GM21737 (cell line): ENCODE results near the gene DMXL1.

ENCODE experiments used
- ATAC-seq: cut with Tn5 transposase; IDR thresholded peaks from one replicate; pipeline ENCODE4 v1.9.1; 2021; ENCODE audit warnings: mild to moderate bottlenecking, moderate library complexity; ENCODE audit not compliant: unreplicated experiment

DMXL1 gene, protein sequence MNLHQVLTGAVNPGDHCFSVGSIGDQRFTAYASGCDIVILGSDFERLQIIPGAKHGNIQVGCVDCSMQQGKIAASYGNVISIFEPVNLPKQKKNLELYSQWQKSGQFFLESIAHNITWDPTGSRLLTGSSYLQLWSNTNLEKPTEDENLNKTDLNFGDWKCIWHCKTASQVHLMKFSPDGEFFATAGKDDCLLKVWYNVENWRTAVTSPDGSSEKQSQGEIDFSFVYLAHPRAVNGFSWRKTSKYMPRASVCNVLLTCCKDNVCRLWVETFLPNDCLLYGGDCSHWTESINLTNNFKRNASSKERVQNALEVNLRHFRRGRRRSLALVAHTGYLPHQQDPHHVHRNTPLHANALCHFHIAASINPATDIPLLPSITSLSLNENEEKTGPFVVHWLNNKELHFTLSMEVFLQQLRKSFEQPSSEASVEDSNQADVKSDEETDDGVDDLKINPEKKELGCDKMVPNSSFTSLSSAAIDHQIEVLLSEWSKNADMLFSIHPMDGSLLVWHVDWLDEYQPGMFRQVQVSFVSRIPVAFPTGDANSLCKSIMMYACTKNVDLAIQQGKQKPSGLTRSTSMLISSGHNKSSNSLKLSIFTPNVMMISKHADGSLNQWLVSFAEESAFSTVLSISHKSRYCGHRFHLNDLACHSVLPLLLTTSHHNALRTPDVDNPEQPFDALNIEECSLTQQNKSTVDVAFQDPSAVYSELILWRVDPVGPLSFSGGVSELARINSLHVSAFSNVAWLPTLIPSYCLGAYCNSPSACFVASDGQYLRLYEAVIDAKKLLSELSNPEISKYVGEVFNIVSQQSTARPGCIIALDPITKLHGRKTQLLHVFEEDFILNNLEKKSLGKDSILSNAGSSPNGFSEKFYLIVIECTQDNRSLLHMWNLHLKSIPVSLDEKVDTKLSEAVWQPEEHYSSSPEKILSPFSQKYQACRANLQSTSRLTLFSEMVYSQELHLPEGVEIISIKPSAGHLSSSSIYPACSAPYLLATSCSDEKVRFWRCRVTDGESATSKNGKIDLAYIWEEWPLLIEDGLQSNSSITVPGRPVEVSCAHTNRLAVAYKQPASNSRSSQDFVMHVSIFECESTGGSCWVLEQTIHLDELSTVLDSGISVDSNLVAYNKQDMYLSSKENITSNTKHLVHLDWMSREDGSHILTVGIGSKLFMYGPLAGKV (N-terminal part only)

DNA sequence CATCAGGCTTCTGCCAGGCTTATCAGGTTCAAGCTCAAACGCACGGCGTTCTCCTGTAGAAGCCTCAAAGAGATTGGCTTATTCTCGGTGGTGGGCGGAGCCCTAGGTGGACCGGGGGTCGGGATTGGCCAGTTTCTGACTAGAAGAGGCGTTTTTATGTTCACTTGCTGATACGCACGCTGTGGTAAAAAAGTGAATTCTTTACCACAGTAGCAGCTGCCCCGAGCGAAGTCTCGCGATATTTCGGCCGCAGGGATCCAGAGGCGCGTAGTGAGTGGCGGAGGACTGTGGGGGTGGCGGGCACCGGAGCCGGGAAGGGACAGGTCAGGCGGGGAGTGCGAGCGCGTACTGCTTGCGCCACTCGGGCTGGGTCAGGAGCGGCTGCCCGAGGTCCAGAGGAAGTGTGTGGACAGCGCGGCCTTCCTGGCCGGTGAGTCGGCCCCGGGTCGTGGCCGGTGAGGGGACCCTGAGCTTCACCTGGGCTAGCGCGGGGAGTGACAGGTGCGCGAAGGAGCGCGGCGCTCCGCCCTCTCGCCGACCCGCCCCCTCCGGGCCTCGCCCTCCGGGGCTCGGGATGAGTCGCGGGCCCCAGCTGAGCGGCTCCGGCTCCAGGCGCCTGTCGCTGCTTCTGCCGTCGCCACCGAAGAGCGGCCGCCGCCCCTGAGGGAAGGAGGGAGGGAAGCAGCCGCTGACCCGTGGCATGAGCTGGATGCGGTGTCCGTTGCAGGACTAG lies at the start of gene DMXL1:
Gene DMXL1 (plus strand): TSS at position 260 of the 733 bp plus-strand sequence. CDS start 483 bp downstream, outside the sequence.
- ATAC-seq: peak; percentile 76

DNA sequence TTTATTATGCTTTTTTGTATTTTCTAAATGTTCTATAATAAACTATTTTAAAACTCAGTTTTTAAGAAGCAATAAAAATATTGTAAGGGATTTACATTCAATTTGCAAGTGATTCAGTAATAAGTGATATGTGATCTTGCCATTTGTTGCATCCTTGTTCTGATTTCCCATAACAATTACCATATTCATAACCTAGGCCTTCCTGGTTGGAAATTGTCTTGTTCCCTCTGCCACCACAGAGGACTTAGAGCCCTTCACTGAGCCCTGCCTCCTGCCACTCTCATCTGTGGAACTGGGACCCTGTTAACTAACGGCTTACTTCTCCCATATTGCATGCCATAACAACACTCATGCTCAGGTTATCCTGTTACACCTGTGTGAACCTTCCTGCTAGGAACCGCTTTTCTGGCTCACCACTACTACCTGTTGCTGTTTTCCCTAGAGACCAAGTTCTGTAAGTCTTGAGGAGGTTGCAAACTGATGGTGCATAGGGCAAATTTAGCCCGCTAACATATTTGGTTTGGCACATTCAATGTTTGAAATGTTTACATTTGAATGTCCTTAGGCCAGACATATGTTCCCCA lies 49.6 kb upstream of the DMXL1 start:
- ATAC-seq: peak; percentile 21

DNA sequence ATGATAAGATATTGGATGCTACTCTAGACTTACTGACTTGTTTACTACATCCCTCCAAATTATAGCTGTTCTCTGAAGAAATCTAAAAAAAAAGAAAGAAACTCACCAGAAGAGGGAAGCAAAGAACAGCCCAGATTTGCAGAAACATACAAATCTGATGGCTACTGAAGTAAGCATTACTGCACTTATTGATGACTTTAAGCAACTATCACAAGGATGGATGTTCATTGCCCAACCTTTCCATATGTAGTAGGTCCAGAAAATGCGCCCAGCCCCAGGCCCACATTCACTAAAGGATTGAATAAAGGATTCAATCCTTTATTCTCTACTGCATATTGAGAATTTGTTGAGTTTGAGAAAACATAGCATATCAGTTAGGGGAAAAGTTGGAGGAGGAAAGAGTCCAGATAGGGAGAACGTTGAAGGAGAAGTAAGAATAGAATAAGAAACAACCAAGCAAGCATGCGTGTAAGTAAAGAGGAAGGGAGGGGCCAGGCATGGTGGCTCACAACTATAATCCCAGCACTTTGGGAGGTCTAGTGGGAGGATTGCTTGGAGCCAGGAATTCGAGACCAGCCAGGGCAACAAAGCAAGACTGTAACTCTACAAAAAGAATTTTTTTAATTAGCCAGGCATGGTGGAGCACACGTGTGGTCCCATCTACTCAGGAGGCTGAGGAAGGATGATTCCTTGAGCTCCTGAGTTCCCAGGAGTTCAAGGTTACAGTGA lies 48.7 kb upstream of the DMXL1 start:
- ATAC-seq: peak; percentile 70

DNA sequence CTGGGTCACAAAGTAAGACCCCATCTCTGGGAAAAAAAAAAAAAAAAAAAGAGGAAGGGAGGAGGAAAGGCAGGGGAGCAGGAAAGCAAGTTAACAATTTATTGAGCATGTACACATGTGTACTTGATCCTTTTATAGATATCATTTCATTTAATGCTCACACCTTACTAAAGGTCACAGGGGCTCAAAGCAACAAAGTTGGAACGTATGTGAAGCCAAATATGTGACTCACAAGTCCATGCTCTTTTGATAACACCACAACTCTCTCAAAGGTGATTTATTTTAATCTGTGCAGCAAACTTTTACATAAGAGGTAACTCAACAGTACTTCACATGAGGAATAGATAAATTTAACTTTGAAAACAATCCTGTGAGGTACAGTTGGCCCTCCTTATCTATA lies 48.1 kb upstream of the DMXL1 start:
- ATAC-seq: no peak

GRCh38 chr5:119028575-119028974 lies 42.3 kb upstream of the DMXL1 start:
- no peak for ATAC-seq

DNA sequence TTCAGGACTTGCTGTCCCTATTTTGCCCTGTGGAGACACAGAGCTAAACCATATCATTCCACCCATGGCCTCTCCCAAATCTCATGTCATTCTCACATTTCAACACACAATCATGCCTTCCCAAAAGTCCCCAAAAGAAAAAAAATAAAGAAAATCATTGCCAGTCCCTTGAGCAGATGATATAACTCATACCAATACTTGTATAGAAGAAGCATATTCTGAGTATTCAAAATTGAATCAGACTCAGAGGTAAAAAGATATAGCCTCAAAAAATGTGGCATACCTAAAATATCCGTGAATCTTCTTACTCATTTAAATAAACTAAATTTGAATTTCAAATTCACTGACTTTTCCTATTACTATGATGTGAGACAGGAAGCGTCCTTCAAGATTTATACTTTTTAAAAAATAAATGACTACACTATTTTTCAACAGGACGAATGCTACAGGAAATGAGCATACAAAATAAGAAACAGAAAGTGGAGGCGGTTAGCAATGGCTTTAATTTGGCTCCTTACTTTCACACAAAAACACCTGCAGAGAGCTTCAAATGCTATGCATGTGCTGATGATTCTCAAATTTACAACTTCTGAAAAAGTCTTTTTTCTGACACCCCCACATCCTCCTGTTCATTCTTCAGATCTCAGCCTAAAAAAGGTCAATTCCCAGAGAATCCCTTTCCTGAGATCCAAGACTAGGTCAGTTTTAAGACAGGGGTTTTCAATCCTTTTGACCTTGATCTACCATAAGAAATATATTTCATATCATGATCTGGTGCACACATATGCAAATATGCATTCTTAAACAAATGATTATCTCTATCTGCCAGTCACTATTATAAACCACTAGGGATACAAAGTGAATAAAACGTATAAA lies 39.6 kb upstream of the DMXL1 start:
- ATAC-seq: peak; percentile 80

DNA sequence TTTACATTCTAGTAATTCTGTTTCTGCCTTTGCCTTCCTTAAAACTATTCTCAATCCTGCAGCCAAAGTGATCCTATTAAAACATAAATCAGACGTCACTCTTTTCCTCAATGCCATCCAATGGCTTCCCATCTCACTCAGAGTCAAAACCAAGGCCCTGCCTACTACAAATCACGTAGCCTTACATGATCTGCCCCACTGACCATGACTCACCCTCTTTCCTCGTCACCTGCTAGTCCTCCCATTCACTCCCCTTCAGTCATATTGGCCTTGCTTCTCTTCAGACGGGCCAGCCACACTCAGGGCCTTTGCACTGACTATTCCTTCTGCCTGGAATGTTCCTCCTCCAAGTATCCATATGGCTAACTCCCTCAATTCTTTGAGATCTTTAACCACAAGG lies 39.0 kb upstream of the DMXL1 start:
- ATAC-seq: peak; percentile 60

DNA sequence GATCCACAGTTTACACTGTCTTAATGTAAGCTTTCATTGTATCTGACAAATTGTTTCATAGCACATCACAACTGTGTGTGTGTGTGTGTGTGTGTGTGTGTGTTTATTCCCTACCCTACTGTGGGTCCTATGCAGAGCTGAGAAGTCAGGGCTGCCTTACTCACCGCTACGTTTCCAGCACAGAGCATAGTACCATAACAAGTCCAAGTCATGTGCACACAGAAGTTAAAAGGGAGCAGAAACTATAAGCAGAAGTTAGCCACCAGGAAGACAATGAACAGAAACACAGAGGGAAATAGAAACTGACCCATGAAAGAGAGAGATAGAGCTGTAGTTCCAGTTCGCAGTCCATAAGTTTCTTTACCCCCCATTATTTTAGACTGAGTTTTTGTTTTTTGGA lies 38.2 kb upstream of the DMXL1 start:
- ATAC-seq: peak; percentile 38

GRCh38 chr5:119033135-119033534 lies 37.8 kb upstream of the DMXL1 start:
- no peak for ATAC-seq

DNA sequence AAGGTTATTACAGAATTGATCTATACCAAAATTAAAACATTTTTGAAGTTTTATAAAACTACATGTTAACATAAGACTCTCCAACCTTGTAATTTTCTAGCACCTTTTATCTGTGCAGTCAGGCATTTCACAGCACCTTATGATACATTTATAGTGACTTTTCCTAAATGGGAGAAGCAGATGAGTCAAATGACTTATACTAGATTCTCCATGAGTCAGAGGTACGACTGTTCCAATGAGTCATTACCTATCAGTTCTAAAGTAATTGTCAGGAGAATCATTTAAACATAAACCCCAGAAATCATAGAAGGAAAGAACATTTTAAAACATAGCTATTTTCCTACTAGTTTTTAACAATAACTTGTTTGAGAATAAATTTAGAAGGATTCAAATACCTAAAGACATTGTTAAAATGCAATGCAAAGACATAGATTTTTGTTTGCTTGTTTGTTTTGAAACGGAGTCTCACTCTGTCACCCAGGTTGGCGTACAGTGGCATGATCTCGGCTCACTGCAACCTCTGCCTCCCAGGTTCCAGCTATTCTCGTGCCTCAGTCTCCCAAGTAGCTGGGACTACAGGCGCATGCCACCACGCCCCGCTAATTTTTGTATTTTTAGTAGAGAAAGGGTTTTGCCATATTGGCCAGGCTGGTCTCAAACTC lies 34.7 kb upstream of the DMXL1 start:
- ATAC-seq: no peak

GRCh38 chr5:119037496-119038215 lies 33.2 kb upstream of the DMXL1 start:
- ATAC-seq: no peak

DNA sequence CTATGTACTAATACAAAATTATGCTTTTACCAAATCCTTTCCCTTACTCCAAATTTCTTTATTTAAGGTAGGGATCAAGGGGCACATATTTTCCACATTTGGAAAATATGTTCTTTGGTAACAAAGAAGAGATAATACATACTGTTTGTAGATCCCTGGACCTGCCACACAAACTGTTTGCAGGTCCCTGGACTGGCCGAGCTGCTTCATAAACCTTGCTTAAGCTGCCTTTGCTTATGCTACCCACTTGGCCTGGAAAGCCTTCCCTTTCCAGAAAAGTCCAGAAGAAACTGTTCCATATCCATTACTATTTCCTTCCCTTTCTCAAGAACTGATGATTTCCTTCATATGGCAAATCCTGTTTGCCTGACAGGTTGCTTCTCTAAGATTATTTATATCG lies 22.6 kb upstream of the DMXL1 start:
- no peak for ATAC-seq

GRCh38 chr5:119049824-119050449 lies 20.9 kb upstream of the DMXL1 start:
- no peak for ATAC-seq

DNA sequence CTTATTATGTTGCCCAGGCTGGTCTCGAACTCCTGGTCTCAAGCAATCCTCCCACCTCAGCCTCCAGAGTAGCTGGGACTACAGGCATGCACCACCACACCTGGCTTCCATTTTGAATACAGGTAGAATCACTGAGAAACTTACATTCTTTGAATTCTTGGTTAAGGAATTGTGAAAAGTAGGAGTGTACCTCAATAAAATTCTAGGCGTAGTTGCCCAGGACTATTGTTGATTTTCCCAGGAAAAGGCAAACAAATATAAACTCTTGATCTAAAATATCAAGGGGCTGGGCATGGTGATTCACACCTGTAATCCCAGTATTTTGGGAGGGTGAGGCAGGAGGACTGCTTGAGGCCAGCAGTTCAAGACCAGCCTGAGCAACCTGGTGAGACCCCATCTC lies 16.8 kb upstream of the DMXL1 start:
- ATAC-seq: no peak

- no peak for ATAC-seq
These were observed 15.6 kb upstream of the DMXL1 start for GRCh38 chr5:119055294-119055693.

- no peak for ATAC-seq
These were observed 11.8 kb upstream of the DMXL1 start for GRCh38 chr5:119058979-119059529.
